ENCODE results near the gene ZNF541. TPM values are rescaled to one million over a fixed set of nuclear protein-coding genes. Genes with fewer than 3 reads are reported as not detected.
A peak's percentile ranks its signal among the peaks of the same experiment; 100 is the strongest.
"Not testable (repeated sequence)": the region's sequence is repeated elsewhere in the genome, so short reads cannot be mapped to it uniquely, and the experiment has no call there.

Gene ZNF541
- total RNA-seq, 1 experiment from 2014 or later = 0.36 TPM

- no peak for DNase-seq
These were observed 34.7 kb upstream of the ZNF541 start for GRCh38 chr19:47607564-47608073.

GRCh38 chr19:47603706-47604565 is 31.0 kb upstream of the ZNF541 start:
- no peak for DNase-seq
- Histone ChIP-seq H3K27me3 (no peaks in the 10 kb centered on the region), H3K4me3 (no peak overlapping the region), H3K36me3 (0 out of 2 replicates have a peak, but pooled peaks cover 3% of the 10 kb centered on the region), H3K9me3 (no peaks in the 10 kb centered on the region)

More at GRCh38 chr19:47607564-47608073, 34.7 kb upstream of the ZNF541 start:
- Histone ChIP-seq H3K9me3 (no peaks in the 10 kb centered on the region), H3K36me3 (0 out of 2 replicates have a peak, but pooled peaks cover 3% of the 10 kb centered on the region), H3K27me3 (no peaks in the 10 kb centered on the region), H3K4me3 (peak overlapping the region; percentile 100)

- peak overlapping the region; percentile 65 for H3K4me3 ChIP-seq
- H3K27me3 ChIP-seq = no peaks in the 10 kb centered on the region
- no peaks in the 10 kb centered on the region for H3K9me3 ChIP-seq
- H3K36me3 ChIP-seq = no peaks in the 10 kb centered on the region
- no peak for DNase-seq
These were observed 28.4 kb upstream of the ZNF541 start for GRCh38 chr19:47601180-47601904.

DNA sequence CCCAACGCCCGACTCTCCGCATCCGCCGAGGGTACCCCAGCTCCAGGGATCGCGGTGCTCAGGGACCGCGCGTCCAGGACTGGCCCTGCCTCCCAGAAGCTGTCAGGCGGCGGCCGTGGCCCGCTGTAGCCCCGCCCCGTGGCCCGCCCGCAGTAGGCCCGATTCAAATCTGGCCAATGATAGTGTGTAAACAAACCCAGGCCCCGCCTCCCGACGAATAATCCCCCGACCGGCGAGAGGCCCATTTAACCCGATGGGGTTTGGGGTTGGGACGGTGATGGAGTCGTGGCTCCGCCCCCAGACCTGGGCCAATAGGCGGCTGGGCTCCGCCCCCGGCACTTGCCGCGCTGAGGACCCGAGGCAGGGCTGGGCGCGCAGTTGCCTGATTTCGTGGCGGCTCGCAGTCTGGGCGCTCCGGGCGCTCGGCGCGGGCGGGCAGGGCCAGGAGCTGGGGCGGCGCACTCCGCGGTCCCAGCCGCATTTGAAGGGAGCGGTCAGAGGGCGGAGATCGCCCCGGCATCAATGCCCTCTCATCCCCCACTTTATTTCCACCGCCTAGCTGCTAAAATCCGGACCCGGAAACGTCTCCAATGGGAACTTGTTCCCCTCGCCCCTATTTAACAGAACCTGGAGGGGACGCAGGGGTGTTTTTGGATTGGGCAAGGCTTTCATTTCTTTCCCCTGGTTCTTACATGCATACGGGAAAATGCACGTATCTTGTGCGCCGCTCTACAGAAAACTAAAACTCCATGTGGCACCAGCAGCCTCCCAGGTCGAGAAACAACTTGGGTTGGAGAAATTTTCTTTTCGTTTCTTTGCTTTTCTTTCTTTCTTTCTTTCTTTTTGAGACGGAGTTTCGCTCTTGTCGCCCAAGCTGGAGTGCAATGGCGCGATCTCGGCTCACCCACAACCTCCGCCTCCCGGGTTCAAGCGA is 27.6 kb upstream of the ZNF541 start:
- Histone ChIP-seq H3K36me3 (no peaks in the 10 kb centered on the region), H3K9me3 (no peaks in the 10 kb centered on the region), H3K4me3 (peak overlapping the region; percentile 65), H3K27me3 (no peaks in the 10 kb centered on the region)
- peak; percentile 100 for DNase-seq

GRCh38 chr19:47599671-47600245 is 26.8 kb upstream of the ZNF541 start:
- DNase-seq, H3K27me3 ChIP-seq, H3K36me3 ChIP-seq, H3K9me3 ChIP-seq: not testable (repeated sequence)
- H3K4me3 ChIP-seq = peak overlapping the region; percentile 65

DNA sequence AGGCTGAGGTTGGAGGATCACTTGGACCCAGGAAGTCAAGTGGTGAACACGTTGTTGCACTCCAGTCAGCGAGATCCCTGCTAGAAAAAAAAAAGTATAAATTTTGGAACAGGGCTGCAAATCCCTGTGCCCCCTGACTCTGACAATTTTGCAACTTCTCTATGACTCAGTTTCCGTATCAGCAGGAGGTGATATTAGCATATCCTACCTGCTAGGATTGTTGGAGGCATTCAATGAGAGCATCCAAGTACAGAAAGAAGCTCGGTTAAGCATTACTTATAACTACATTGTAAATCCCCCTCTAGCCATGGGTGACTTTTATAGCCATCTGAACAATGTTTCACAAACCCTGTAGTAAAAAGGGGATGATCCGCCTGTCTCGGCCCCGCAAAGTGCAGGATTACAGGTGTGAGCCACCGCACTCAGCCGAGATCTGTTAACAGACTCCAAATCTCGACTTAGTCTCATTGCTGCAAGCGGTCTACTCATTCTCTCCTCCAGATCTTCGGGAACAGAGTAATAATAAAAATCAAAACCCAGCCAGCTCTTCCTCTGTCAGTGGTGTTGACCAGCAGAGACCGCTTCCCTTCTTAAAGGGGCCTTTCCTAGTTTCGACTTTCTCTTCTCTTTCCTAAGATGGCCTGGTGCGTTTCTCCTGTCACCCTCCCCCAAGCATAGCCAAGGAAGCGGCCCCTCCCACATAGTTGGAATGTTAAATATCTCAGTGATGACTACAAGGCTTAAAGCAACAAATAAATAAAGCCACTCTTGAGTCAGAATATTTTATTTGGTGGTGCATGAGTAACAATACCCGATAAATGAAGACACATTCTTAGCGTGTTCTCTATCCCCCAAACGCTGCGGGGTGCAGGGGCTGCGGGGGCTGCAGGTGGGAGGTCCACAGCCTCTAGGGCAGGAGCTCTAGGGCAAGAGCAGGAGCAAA is 25.7 kb upstream of the ZNF541 start:
- DNase-seq = peak; percentile 92
- Histone ChIP-seq H3K4me3 (peak overlapping the region; percentile 65), H3K9me3 (no peaks in the 10 kb centered on the region), H3K27me3 (no peaks in the 10 kb centered on the region), H3K36me3 (no peaks in the 10 kb centered on the region)

DNA sequence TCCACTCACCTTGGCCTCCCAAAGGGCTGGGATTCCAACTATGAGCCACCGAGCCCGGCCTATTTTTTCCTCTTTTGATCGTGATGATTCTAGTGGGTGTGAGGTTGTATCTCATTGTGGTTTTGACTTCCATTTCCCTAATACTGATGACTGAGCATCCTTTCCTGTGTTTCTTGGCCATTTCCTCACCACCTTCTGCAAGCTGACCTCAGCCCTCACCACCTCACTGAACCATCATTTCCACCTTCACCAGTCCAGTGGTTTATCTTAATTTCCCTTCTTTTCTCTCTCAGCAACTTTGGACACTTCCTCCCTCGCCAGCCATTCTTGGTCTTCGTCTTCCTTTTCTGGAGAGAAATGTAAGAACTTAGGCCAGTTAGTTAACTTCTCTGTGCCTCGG is 23.0 kb upstream of the ZNF541 start:
- H3K36me3 ChIP-seq = no peaks in the 10 kb centered on the region
- no peaks in the 10 kb centered on the region for H3K9me3 ChIP-seq
- no peak overlapping the region for H3K4me3 ChIP-seq
- H3K27me3 ChIP-seq = no peaks in the 10 kb centered on the region
- DNase-seq = no peak

- no peak overlapping the region for H3K4me3 ChIP-seq
- DNase-seq = no peak
- no peaks in the 10 kb centered on the region for H3K36me3 ChIP-seq
- H3K27me3 ChIP-seq = no peaks in the 10 kb centered on the region
- no peaks in the 10 kb centered on the region for H3K9me3 ChIP-seq
These were observed 20.9 kb upstream of the ZNF541 start for GRCh38 chr19:47593860-47594259.

- no peaks in the 10 kb centered on the region for H3K36me3 ChIP-seq
- H3K9me3 ChIP-seq = peaks cover 17% of the 10 kb centered on the region
- no peak for DNase-seq
- H3K27me3 ChIP-seq = no peaks in the 10 kb centered on the region
- H3K4me3 ChIP-seq = no peak overlapping the region
These were observed 16.9 kb upstream of the ZNF541 start for GRCh38 chr19:47589824-47590223.

GRCh38 chr19:47587295-47587694 is 14.3 kb upstream of the ZNF541 start:
- no peaks in the 10 kb centered on the region for H3K27me3 ChIP-seq
- no peak overlapping the region for H3K4me3 ChIP-seq
- DNase-seq = no peak

GRCh38 chr19:47583161-47583560 is 10.2 kb upstream of the ZNF541 start:
- H3K27me3 ChIP-seq, DNase-seq, H3K4me3 ChIP-seq, H3K36me3 ChIP-seq: not testable (repeated sequence)
- H3K9me3 ChIP-seq = peaks cover 17% of the 10 kb centered on the region

More at GRCh38 chr19:47587295-47587694, 14.3 kb upstream of the ZNF541 start:
- peaks cover 17% of the 10 kb centered on the region for H3K9me3 ChIP-seq
- H3K36me3 ChIP-seq = no peaks in the 10 kb centered on the region

GRCh38 chr19:47582320-47582909 is 9.5 kb upstream of the ZNF541 start:
- Histone ChIP-seq H3K4me3 (no peak overlapping the region; the same call in 1 of the 2 replicates), H3K9me3 (peaks cover 17% of the 10 kb centered on the region), H3K27me3 (no peaks in the 10 kb centered on the region), H3K36me3 (no peaks in the 10 kb centered on the region)
- no peak for DNase-seq

DNA sequence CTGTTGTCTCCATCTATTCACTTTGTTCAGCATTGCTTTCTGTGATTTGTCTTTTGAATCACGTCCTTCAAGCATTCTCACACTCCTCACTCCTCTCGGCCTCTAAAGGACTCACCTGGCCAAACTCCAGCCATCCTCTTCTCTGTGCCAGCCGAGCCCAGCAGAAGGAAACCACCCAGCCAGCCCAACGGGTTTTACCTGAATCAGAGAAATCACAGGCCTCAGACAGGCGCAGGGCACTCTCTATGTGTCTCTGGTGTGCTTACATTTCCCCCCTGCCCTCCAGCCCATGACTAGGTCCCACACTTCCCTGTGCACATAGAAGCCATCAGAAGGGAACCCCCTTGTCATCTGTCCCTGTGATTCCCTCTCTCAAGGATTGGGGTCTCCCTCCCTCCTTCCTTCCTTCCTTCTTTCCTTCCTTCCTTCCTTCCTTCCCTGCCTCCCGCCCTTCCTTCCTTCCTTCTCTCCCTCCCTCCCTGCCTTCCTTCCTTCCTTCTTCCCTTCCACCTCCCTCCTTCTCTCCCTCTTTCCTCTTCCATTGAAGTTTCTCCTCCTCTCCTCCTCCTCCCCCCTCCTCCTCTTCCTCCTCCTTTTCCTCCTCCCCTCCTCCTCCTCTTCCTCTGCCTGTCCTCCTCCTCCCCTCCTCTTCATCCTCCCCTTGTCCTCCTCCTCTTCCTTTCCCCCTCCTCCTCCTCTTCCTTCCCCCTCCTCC is 8.8 kb upstream of the ZNF541 start:
- no peaks in the 10 kb centered on the region for H3K36me3 ChIP-seq
- H3K9me3 ChIP-seq = peaks cover 15% of the 10 kb centered on the region
- DNase-seq = no peak
- no peaks in the 10 kb centered on the region for H3K27me3 ChIP-seq
- H3K4me3 ChIP-seq = no peak overlapping the region

DNA sequence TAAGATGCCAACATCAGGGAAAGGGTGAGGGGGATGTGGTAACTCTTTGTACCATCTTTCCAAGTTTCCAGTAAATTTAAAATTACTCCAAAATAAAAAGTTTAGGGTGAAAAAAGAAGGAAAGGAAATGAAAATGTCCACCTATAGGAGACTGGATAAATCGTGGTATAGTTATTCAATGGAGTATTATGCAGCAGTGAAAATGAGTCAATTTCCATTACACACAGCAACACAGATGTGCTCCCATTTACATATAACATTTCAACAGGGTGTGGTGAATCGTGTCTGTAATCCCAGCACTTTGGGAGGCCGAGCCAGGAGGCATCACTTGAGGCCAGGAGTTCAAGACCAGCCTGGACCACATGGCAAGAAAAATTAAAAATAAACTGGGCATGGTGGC is 7.4 kb upstream of the ZNF541 start:
- DNase-seq = no peak
- no peak overlapping the region for H3K4me3 ChIP-seq
- H3K27me3 ChIP-seq = no peaks in the 10 kb centered on the region
- H3K9me3 ChIP-seq = peaks cover 3% of the 10 kb centered on the region; the same call in 1 of the 2 replicates
- no peaks in the 10 kb centered on the region for H3K36me3 ChIP-seq

Measured in MG63 (cell line).